T-helper 1 cell (primary cell): ENCODE data around the gene PLA2G2F.

Source experiments
- DNase-seq, 5 donors: peaks; one replicate each; pipeline ENCODE4 v3.0.0-alpha.2; 2012 to 2020
- total RNA-seq, 4 donors: gene quantifications; one replicate each; lab custom pipeline; 2026; lab: John Stamatoyannopoulos, UW

The PLA2G2F gene
- total RNA-seq: 0 reads per million in 4 donors

- no peak for DNase-seq
These were observed at the start of gene PLA2G2F for GRCh38 chr1:20138961-20139550. Gene PLA2G2F, plus strand, starts transcription at chr1:20139323. Its CDS starts 105 bp downstream, at chr1:20139428.

GRCh38 chr1:20089328-20090077, 49.6 kb upstream of the PLA2G2F start:
- no peak for DNase-seq

- DNase-seq: no peak
These were observed 49.0 kb upstream of the PLA2G2F start for GRCh38 chr1:20090119-20090518.

GRCh38 chr1:20090641-20091040, 48.5 kb upstream of the PLA2G2F start:
- DNase-seq: no peak

- DNase-seq: no peak
These were observed 45.8 kb upstream of the PLA2G2F start for GRCh38 chr1:20093303-20093702.

- DNase-seq: no peak
These were observed 45.2 kb upstream of the PLA2G2F start for GRCh38 chr1:20093940-20094391.

GRCh38 chr1:20095564-20096434, 43.3 kb upstream of the PLA2G2F start:
- DNase-seq: no peak

GRCh38 chr1:20096840-20097447, 42.2 kb upstream of the PLA2G2F start:
- DNase-seq: no peak

- DNase-seq: no peak
These were observed 39.6 kb upstream of the PLA2G2F start for GRCh38 chr1:20099533-20099932.

- DNase-seq: peak in 1 of 5 donors; percentile 62
These were observed 38.3 kb upstream of the PLA2G2F start for GRCh38 chr1:20100632-20101355.

- DNase-seq: peak in 1 of 5 donors; percentile 77
These were observed 36.2 kb upstream of the PLA2G2F start for GRCh38 chr1:20102875-20103274.

- DNase-seq: no peak
These were observed 33.3 kb upstream of the PLA2G2F start for GRCh38 chr1:20105856-20106255.

- DNase-seq: no peak
These were observed 31.8 kb upstream of the PLA2G2F start for GRCh38 chr1:20107351-20107750.

- no peak for DNase-seq
These were observed 31.3 kb upstream of the PLA2G2F start for GRCh38 chr1:20107796-20108195.

GRCh38 chr1:20108366-20109123, 30.6 kb upstream of the PLA2G2F start:
- no peak for DNase-seq

- DNase-seq: no peak
These were observed 29.8 kb upstream of the PLA2G2F start for GRCh38 chr1:20109223-20109856.

- no peak for DNase-seq
These were observed 28.4 kb upstream of the PLA2G2F start for GRCh38 chr1:20110679-20111078.

GRCh38 chr1:20111452-20111851, 27.7 kb upstream of the PLA2G2F start:
- no peak for DNase-seq

GRCh38 chr1:20112279-20113000, 26.7 kb upstream of the PLA2G2F start:
- DNase-seq: no peak

- DNase-seq: no peak
These were observed 25.0 kb upstream of the PLA2G2F start for GRCh38 chr1:20114021-20114648.
